ENCODE results near the gene FGD2.

The FGD2 gene

GRCh38 chr6:37019065-37019450 lies 13.6 kb downstream of the FGD2 start:
- peak; percentile 66 for DNase-seq

- peak; percentile 21 for DNase-seq
Observed at GRCh38 chr6:37020381-37020780, 14.9 kb downstream of the FGD2 start.

GRCh38 chr6:37020812-37021211 lies 15.4 kb downstream of the FGD2 start:
- no peak for DNase-seq

- no peak for DNase-seq
Observed at GRCh38 chr6:37021356-37022129, 16.1 kb downstream of the FGD2 start.

GRCh38 chr6:37022135-37022863 lies 16.8 kb downstream of the FGD2 start:
- no peak for DNase-seq

GRCh38 chr6:37024656-37025337 lies 19.3 kb downstream of the FGD2 start:
- no peak for DNase-seq

- DNase-seq = no peak
Observed at GRCh38 chr6:37025621-37026466, 20.4 kb downstream of the FGD2 start.

- DNase-seq = no peak
Observed at GRCh38 chr6:37027036-37027720, 21.7 kb downstream of the FGD2 start.

GRCh38 chr6:37027811-37028469 lies 22.5 kb downstream of the FGD2 start:
- no peak for DNase-seq

GRCh38 chr6:37029249-37029971 lies 24.0 kb downstream of the FGD2 start:
- DNase-seq = peak; percentile 35

GRCh38 chr6:37030599-37030998 lies 25.1 kb downstream of the FGD2 start:
- DNase-seq = no peak

- no peak for DNase-seq
Observed at GRCh38 chr6:37032239-37032638, 26.8 kb downstream of the FGD2 start.

- no peak for DNase-seq
Observed at GRCh38 chr6:37033255-37033654, 27.8 kb downstream of the FGD2 start.

GRCh38 chr6:37033819-37034795 lies 28.7 kb downstream of the FGD2 start:
- DNase-seq = no peak

GRCh38 chr6:37036146-37036545 lies 30.7 kb downstream of the FGD2 start:
- no peak for DNase-seq

- no peak for DNase-seq
Observed at GRCh38 chr6:37038292-37039198, 33.1 kb downstream of the FGD2 start.

GRCh38 chr6:37039958-37040357 lies 34.5 kb downstream of the FGD2 start:
- no peak for DNase-seq

GRCh38 chr6:37041521-37041920 lies 36.1 kb downstream of the FGD2 start:
- DNase-seq = no peak

GRCh38 chr6:37042150-37042549 lies 36.7 kb downstream of the FGD2 start:
- DNase-seq = no peak

Measured in NCI-H774 (cell line).